H9 (cell line): ENCODE data around the gene MTCL1. TPM values are rescaled to one million over a fixed set of nuclear protein-coding genes. Genes with fewer than 3 reads are reported as not detected.

Experiments used
- DNase-seq: peaks from one replicate; pipeline ENCODE4 v3.0.0-alpha.2; 2017
- H2AFZ ChIP-seq: one replicate; pipeline ENCODE4 v1.6.1; 2013; ENCODE audit warnings: mild to moderate bottlenecking, low read length, control low read depth, moderate library complexity
- H2AK5ac ChIP-seq: 2 replicates; pipeline ENCODE4 v1.6.1; 2013; ENCODE audit warnings: low read length, control low read depth, mixed read lengths; ENCODE audit not compliant: insufficient read length
- H2BK120ac ChIP-seq: one replicate; pipeline ENCODE4 v1.6.1; 2013; ENCODE audit warnings: low read depth, mild to moderate bottlenecking, low read length, control low read depth, inconsistent platforms; ENCODE audit not compliant: poor library complexity, severe bottlenecking
- H2BK12ac ChIP-seq: 2 replicates; pipeline ENCODE4 v1.6.1; 2013; ENCODE audit warnings: low read length, control low read depth, mixed read lengths, low read depth; ENCODE audit not compliant: insufficient read length
- H2BK15ac ChIP-seq: 2 replicates; pipeline ENCODE4 v1.6.1; 2013; ENCODE audit warnings: low read depth, low read length, control low read depth
- H2BK20ac ChIP-seq: one replicate; pipeline ENCODE4 v1.6.1; 2013; ENCODE audit warnings: low read depth, mild to moderate bottlenecking, low read length, control low read depth, inconsistent platforms; ENCODE audit not compliant: poor library complexity, severe bottlenecking
- H2BK5ac ChIP-seq: 2 replicates; pipeline ENCODE4 v1.6.1; 2013; ENCODE audit warnings: low read length, control low read depth, mixed read lengths; ENCODE audit not compliant: insufficient read length
- H3K14ac ChIP-seq: 2 replicates; pipeline ENCODE4 v1.6.1; 2013; ENCODE audit warnings: low read length, control low read depth; ENCODE audit not compliant: insufficient read depth
- H3K18ac ChIP-seq: 2 replicates; pipeline ENCODE4 v1.6.1; 2013; ENCODE audit warnings: low read depth, mild to moderate bottlenecking, mixed read lengths, low read length, control low read depth; ENCODE audit not compliant: insufficient read length
- H3K23ac ChIP-seq: 2 replicates; pipeline ENCODE4 v1.6.1; 2013; ENCODE audit warnings: low read length, control low read depth, mixed read lengths, low read depth; ENCODE audit not compliant: insufficient read length
- H3K23me2 ChIP-seq: 2 replicates; pipeline ENCODE4 v1.6.1; 2013; ENCODE audit warnings: low read depth, mild to moderate bottlenecking, mixed read lengths, low read length, control low read depth; ENCODE audit not compliant: insufficient read length, poor library complexity, severe bottlenecking
- H3K27ac ChIP-seq: 2 replicates; pipeline ENCODE4 v1.5.1; 2013; ENCODE audit warnings: low read length, control low read depth, mixed read lengths, low read depth; ENCODE audit not compliant: insufficient read length
- H3K27me3 ChIP-seq: 2 replicates; pipeline ENCODE4 v1.6.1; 2013; ENCODE audit warnings: low read length, control low read depth, inconsistent platforms; ENCODE audit not compliant: insufficient read depth
- H3K4ac ChIP-seq: 2 replicates; pipeline ENCODE4 v1.6.1; 2013; ENCODE audit warnings: low read depth, mild to moderate bottlenecking, control low read depth, inconsistent platforms, low read length, moderate library complexity
- H3K4me1 ChIP-seq: 2 replicates; pipeline ENCODE4 v1.6.1; 2013; ENCODE audit warnings: low read length, control low read depth, inconsistent platforms; ENCODE audit not compliant: insufficient read depth
- H3K4me2 ChIP-seq: 2 replicates; pipeline ENCODE4 v1.6.1; 2013; ENCODE audit warnings: low read length, control low read depth, mixed read lengths; ENCODE audit not compliant: insufficient read length, insufficient read depth
- H3K56ac ChIP-seq: 2 replicates; pipeline ENCODE4 v1.6.1; 2013; ENCODE audit warnings: low read depth, mild to moderate bottlenecking, mixed read lengths, low read length, control low read depth; ENCODE audit not compliant: insufficient read length
- H3K79me1 ChIP-seq: 2 replicates; pipeline ENCODE4 v1.6.1; 2013; ENCODE audit warnings: low read depth, mild to moderate bottlenecking, moderate library complexity, low read length, control low read depth, inconsistent platforms; ENCODE audit not compliant: insufficient read depth, poor library complexity, severe bottlenecking
- H3K79me2 ChIP-seq: 2 replicates; pipeline ENCODE4 v1.6.1; 2013; ENCODE audit warnings: low read length, control low read depth, inconsistent platforms; ENCODE audit not compliant: insufficient read depth
- H3K9ac ChIP-seq: 2 replicates; pipeline ENCODE4 v1.6.1; 2013; ENCODE audit warnings: low read length, control low read depth, mixed read lengths; ENCODE audit not compliant: insufficient read length; ENCODE audit errors: extremely low read depth
- H3K9me3 ChIP-seq: one replicate; pipeline ENCODE4 v1.6.1; 2013; ENCODE audit warnings: low read depth, low read length, inconsistent platforms; ENCODE audit not compliant: control insufficient read depth
- H3T11ph ChIP-seq: one replicate; pipeline ENCODE4 v1.6.1; 2013; ENCODE audit warnings: mild to moderate bottlenecking, low read length, control low read depth, inconsistent platforms
- H4K20me1 ChIP-seq: one replicate; pipeline ENCODE4 v1.6.1; 2013; ENCODE audit not compliant: control insufficient read depth, insufficient read length, insufficient read depth
- H4K5ac ChIP-seq: 2 replicates; pipeline ENCODE4 v1.6.1; 2013; ENCODE audit warnings: low read depth, mild to moderate bottlenecking, mixed read lengths, low read length, control low read depth; ENCODE audit not compliant: insufficient read length
- H4K8ac ChIP-seq: replicated peaks from 2 replicates; pipeline ENCODE4 v1.6.1; 2013; ENCODE audit warnings: low read length, control low read depth, mixed read lengths, low read depth; ENCODE audit not compliant: insufficient read length
- H4K91ac ChIP-seq: 2 replicates; pipeline ENCODE4 v1.6.1; 2013; ENCODE audit warnings: low read depth, mild to moderate bottlenecking, moderate library complexity, mixed read lengths, low read length, control low read depth; ENCODE audit not compliant: insufficient read length
- H3K27ac Mint-ChIP-seq, 3 experiments: 2 replicates in 2 of 3; 3 replicates in 1 of 3; pipeline ENCODE4 v1.8.0; 2020 to 2021; ENCODE audit warnings: mixed read lengths in 3 of 3, mild to moderate bottlenecking in 1 of 3, moderate library complexity in 1 of 3
- H3K27me3 Mint-ChIP-seq: 2 replicates; pipeline ENCODE4 v1.8.0; 2021; ENCODE audit warnings: low read depth, mild to moderate bottlenecking, moderate library complexity, mixed read lengths
- H3K36me3 Mint-ChIP-seq, 3 experiments: 2 replicates in 2 of 3; 3 replicates in 1 of 3; pipeline ENCODE4 v1.8.0; 2020 to 2021; ENCODE audit warnings: low read depth in 3 of 3, mixed read lengths in 3 of 3; ENCODE audit not compliant: insufficient read depth in 1 of 3
- H3K4me1 Mint-ChIP-seq, 2 experiments: 2 replicates each; pipeline ENCODE4 v1.8.0; 2020; ENCODE audit warnings: mixed read lengths in 2 of 2
- H3K4me3 Mint-ChIP-seq, 2 experiments: 2 replicates in 1 of 2; 3 replicates in 1 of 2; pipeline ENCODE4 v1.8.0; 2020 to 2021; ENCODE audit warnings: mild to moderate bottlenecking in 2 of 2, mixed read lengths in 2 of 2, moderate library complexity in 1 of 2
- H3K9me3 Mint-ChIP-seq, 2 experiments: 2 replicates in 1 of 2; 3 replicates in 1 of 2; pipeline ENCODE4 v1.8.0; 2020; ENCODE audit warnings: mild to moderate bottlenecking in 2 of 2, mixed read lengths in 2 of 2, moderate library complexity in 1 of 2
- CTCF ChIP-seq: fragments of 200-600 bp; sonication (generic); conservative IDR thresholded peaks from 3 replicates; pipeline ENCODE4 v1.8.0; 2021; ENCODE audit warnings: antibody characterized with exemption, mild to moderate bottlenecking
- WGBS: extraction: QIAGEN DNeasy Blood & Tissue Kit; methylation state at CpG from one replicate; pipeline ENCODE4 v1.1.7; 2013; ENCODE audit warnings: missing lambda C conversion rate, low lambda C conversion rate, mixed read lengths; ENCODE audit not compliant: insufficient read length; ENCODE audit errors: extremely low coverage; 5-methylcytosine and 5-hydroxymethylcytosine counted together
- total RNA-seq: library from RNA; stranded (reverse); gene quantifications from 2 replicates; pipeline ENCODE4 v1.2.1, GENCODE V29; 2021

MTCL1 gene
- total RNA-seq, 1 experiment from 2014 or later = 50.7 TPM

- Mint-ChIP-seq H3K36me3 (peaks cover 2 to 37% (median 33%) of the 10 kb centered on the region in 3 experiments; a peak in 6 of 7 replicates), H3K9me3 (no peaks in the 10 kb centered on the region), H3K4me1 (peaks cover 35 to 39% of the 10 kb centered on the region in 2 experiments), H3K27ac (no peak overlapping the region), H3K4me3 (no peak overlapping the region), H3K27me3 (no peaks in the 10 kb centered on the region)
- H3K9me3 ChIP-seq = no peaks in the 10 kb centered on the region
- no peak overlapping the region for H3K4me2 ChIP-seq
- H3K18ac ChIP-seq = no peak overlapping the region
- H2BK5ac ChIP-seq = no peak overlapping the region
- DNase-seq = no peak
- no CpG with 5 or more reads among the region's 1 CpG for WGBS
- peaks cover 7% of the 10 kb centered on the region for H3K4me1 ChIP-seq
- H3K23me2 ChIP-seq = no peaks in the 10 kb centered on the region
- no peak overlapping the region for H3K14ac ChIP-seq
- no peak overlapping the region for H3K4ac ChIP-seq
- H3T11ph ChIP-seq = no peak overlapping the region
- H3K27ac ChIP-seq = no peak overlapping the region
- no peaks in the 10 kb centered on the region for H3K79me1 ChIP-seq
- H3K56ac ChIP-seq = no peak overlapping the region
- no peaks in the 10 kb centered on the region for H4K20me1 ChIP-seq
- H2BK12ac ChIP-seq = no peak overlapping the region
- no peak overlapping the region for H2AK5ac ChIP-seq
- H3K79me2 ChIP-seq = no peaks in the 10 kb centered on the region
- no peak overlapping the region for H2AFZ ChIP-seq
- no peak overlapping the region for H2BK20ac ChIP-seq
- no peak overlapping the region for H4K8ac ChIP-seq
- no peak overlapping the region for H2BK120ac ChIP-seq
- H3K27me3 ChIP-seq = no peaks in the 10 kb centered on the region
- no peak overlapping the region for H4K5ac ChIP-seq
- no peak overlapping the region for H3K23ac ChIP-seq
- no peak overlapping the region for H2BK15ac ChIP-seq
- no peak overlapping the region for H3K9ac ChIP-seq
- TF ChIP-seq CTCF = no peak
- H4K91ac ChIP-seq = no peak overlapping the region
Observed at GRCh38 chr18:8803957-8804356, 98.6 kb downstream of the MTCL1 start.
